SHP77 treated with DMSO at 0.1 percent for 48 hours (cell line): Measurements from ENCODE around the gene EIF4G2.

Experiments
- DNase-seq: peaks from one replicate; lab custom pipeline; 2025; lab: John Stamatoyannopoulos, UW

Gene EIF4G2

GRCh38 chr11:10771457-10771856, 37.3 kb downstream of the EIF4G2 start:
- DNase-seq = no peak

- no peak for DNase-seq
These were observed 38.0 kb downstream of the EIF4G2 start for GRCh38 chr11:10770626-10771254.

GRCh38 chr11:10764412-10764811, 44.3 kb downstream of the EIF4G2 start:
- DNase-seq = no peak

- DNase-seq = no peak
These were observed 45.0 kb downstream of the EIF4G2 start for GRCh38 chr11:10763766-10764165.

GRCh38 chr11:10762913-10763421, 45.8 kb downstream of the EIF4G2 start:
- DNase-seq = no peak

- DNase-seq = no peak
These were observed 46.5 kb downstream of the EIF4G2 start for GRCh38 chr11:10762185-10762584.

GRCh38 chr11:10761085-10761698, 47.5 kb downstream of the EIF4G2 start:
- DNase-seq = no peak

- DNase-seq = no peak
These were observed 49.8 kb downstream of the EIF4G2 start for GRCh38 chr11:10758957-10759356.

GRCh38 chr11:10752486-10752885, 56.2 kb downstream of the EIF4G2 start:
- DNase-seq = no peak

- DNase-seq = no peak
These were observed 56.7 kb downstream of the EIF4G2 start for GRCh38 chr11:10752061-10752460.

GRCh38 chr11:10751581-10751940, 57.2 kb downstream of the EIF4G2 start:
- DNase-seq = no peak

GRCh38 chr11:10750838-10751580, 57.7 kb downstream of the EIF4G2 start, which contains the start of gene CTR9:
Gene CTR9, plus strand, starts transcription at chr11:10751246. Its CDS starts 167 bp downstream, at chr11:10751413.
- peak; percentile 89 for DNase-seq

GRCh38 chr11:10749476-10749875, 59.2 kb downstream of the EIF4G2 start:
- no peak for DNase-seq

GRCh38 chr11:10747733-10748132, 61.0 kb downstream of the EIF4G2 start:
- DNase-seq = no peak
